GM12891 (cell line): ENCODE results near the gene BBC3.

Experiments
- POLR2A ChIP-seq: IDR thresholded peaks from 2 replicates; pipeline ENCODE4 v1.6.1; 2011; ENCODE audit warnings: low read depth, low read length, control low read depth
- POLR2AphosphoS5 ChIP-seq: IDR thresholded peaks from 2 replicates; pipeline ENCODE4 v1.6.1; 2011; ENCODE audit warnings: low read depth, low read length, control low read depth
- SPI1 ChIP-seq: IDR thresholded peaks from 2 replicates; pipeline ENCODE4 v1.6.1; 2011; ENCODE audit warnings: low read depth, low read length, control low read depth
- TAF1 ChIP-seq: IDR thresholded peaks from 2 replicates; pipeline ENCODE4 v1.6.1; 2011; ENCODE audit warnings: low read depth, low read length, control low read depth

DNA sequence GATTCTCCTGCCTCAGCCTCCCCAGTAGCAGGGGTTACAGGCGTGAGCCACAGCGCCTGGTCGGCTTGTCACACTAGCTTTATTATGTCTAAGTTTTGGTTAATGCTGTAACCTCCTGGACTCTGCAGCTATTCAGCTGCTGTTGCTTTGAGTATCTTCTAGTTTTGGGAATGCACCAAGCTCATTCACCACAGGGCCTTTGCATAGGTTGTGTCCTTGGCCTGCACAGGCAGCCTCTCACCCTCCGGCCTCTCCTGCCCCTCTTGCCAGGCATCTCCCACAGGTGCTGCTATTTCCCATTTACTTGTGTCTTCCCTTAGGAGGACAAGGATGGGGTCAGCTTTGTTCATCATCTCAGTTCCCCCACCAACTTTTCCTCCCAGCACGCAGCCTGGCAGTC is 23.0 kb upstream of the BBC3 start:
- TF ChIP-seq POLR2A, result no peak
- no peak for TF ChIP-seq TAF1
- TF ChIP-seq POLR2AphosphoS5, result no peak
- no peak for TF ChIP-seq SPI1
